Mucosa of rectum (tissue), 2 donors: ENCODE measurements around the gene GPR162.
A peak's percentile ranks its signal among the peaks of the same experiment; 100 is the strongest.

Source experiments
- H3K27ac ChIP-seq, 2 donors: one replicate each; pipeline ENCODE4 v1.7.0; 2013; ENCODE audit warnings: inconsistent platforms in 2 of 2, low read depth in 2 of 2, low read length in 2 of 2
- H3K27me3 ChIP-seq, 2 donors: one replicate each; pipeline ENCODE4 v1.7.0; 2013; ENCODE audit warnings: low read length in 2 of 2; ENCODE audit not compliant: control insufficient read depth in 2 of 2, insufficient read depth in 2 of 2
- H3K36me3 ChIP-seq, 2 donors: one replicate each; pipeline ENCODE4 v1.7.0; 2013; ENCODE audit warnings: low read length in 2 of 2; ENCODE audit not compliant: control insufficient read depth in 2 of 2, insufficient read depth in 2 of 2
- H3K4me1 ChIP-seq, 2 donors: one replicate each; pipeline ENCODE4 v1.7.0; 2013; ENCODE audit warnings: low read length in 2 of 2, mild to moderate bottlenecking in 1 of 2; ENCODE audit not compliant: control insufficient read depth in 2 of 2, insufficient read depth in 2 of 2
- H3K4me3 ChIP-seq, 2 donors: one replicate each; pipeline ENCODE4 v1.7.0; 2013; ENCODE audit warnings: low read length in 2 of 2
- H3K9ac ChIP-seq, 2 donors: one replicate each; pipeline ENCODE4 v1.7.0; 2013; ENCODE audit warnings: low read length in 2 of 2, low read depth in 1 of 2, mild to moderate bottlenecking in 1 of 2
- H3K9me3 ChIP-seq, 2 donors: one replicate each; pipeline ENCODE4 v1.7.0; 2013; ENCODE audit warnings: low read length in 2 of 2; ENCODE audit not compliant: control insufficient read depth in 2 of 2
- donor health status: healthy.
- donor health status: Normal muscosa, but diverticular disease.

Gene GPR162

DNA sequence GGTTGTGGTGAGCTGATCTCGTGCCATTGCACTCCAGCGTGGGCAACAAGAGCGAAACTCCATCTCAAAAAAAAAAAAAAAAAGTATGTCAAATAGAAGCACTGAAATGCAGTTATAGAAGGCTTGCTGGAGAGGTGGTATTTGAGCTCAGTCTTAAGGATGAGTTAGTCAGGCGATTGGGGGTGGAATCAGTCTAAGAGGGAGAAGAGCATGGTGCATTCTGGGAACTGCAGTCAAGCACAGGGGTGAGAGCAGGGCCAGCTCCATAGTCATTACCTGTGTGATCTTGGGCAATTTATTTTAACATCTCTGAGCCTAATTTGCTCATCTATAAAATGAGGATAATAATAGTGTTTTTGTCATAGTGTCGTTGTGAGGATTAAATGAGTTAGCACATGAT lies 13.3 kb downstream of the GPR162 start:
- Histone ChIP-seq H3K9me3 (no peaks in the 10 kb centered on the region), H3K27ac (no peak overlapping the region), H3K9ac (no peak overlapping the region), H3K36me3 (peaks cover 0 to 3% of the 10 kb centered on the region in 2 donors), H3K4me1 (peaks cover 1 to 2% of the 10 kb centered on the region in 2 donors), H3K27me3 (peaks cover 3 to 6% of the 10 kb centered on the region in 2 donors), H3K4me3 (no peak overlapping the region)

DNA sequence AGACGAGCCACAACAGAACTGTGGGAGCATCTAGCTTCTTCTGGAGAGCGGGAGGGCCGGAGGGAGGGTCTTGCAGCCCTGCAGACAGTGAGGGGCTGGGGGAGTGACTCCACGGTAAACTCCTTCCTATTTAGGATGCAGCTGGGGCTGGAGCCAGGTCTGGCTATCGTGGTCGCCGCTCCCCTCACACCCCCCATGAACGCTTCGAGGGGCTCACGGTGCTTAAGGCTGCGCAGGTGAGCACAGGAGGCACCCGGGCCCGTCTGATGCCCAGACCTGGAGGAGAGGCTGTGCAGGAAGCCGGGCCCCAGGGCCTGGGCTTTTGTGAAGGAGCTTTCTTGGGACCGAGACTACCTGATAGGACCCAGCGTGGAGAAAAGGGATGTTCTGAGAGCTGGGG lies 15.2 kb downstream of the GPR162 start:
- H3K9me3 ChIP-seq = no peaks in the 10 kb centered on the region
- H3K9ac ChIP-seq = no peak overlapping the region
- H3K27me3 ChIP-seq = no peaks in the 10 kb centered on the region
- no peak overlapping the region for H3K27ac ChIP-seq
- H3K4me1 ChIP-seq = peaks cover 0 to 2% of the 10 kb centered on the region in 2 donors
- no peaks in the 10 kb centered on the region for H3K36me3 ChIP-seq
- no peak overlapping the region for H3K4me3 ChIP-seq

DNA sequence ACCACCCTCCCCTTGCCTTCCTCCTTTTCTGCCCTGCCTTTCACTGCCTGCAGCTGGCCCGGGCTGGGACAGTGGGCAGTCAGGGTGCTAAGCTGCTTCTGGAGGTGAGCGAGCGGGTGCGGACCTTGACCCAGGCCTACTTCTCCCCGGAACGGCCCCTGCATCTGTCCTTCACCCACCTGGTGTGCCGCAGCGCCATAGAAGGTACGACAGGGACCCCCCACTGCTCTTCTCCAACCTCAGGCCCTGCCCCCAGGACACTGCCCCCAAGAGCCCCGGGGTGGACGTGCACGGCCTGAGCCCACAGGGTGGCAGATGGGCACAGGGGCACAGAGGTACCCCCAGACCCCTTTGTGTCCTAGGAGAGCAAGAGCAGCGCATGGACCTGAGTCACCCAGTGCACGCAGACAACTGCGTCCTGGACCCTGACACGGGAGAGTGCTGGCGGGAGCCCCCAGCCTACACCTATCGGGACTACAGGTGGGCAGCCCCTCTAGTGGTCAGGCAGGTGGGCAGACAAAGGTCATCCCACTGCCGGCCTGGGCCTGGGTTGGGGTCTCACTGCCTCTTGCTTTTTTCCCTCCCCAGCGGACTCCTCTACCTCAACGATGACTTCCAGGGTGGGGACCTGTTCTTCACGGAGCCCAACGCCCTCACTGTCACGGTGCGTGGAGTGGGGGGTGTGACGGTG lies 15.9 kb downstream of the GPR162 start:
- H3K9ac ChIP-seq = no peak overlapping the region
- H3K9me3 ChIP-seq = no peaks in the 10 kb centered on the region
- H3K36me3 ChIP-seq = no peaks in the 10 kb centered on the region
- H3K27me3 ChIP-seq = no peaks in the 10 kb centered on the region
- H3K27ac ChIP-seq = no peak overlapping the region
- H3K4me3 ChIP-seq = no peak overlapping the region
- peaks cover 0 to 2% of the 10 kb centered on the region in 2 donors for H3K4me1 ChIP-seq

DNA sequence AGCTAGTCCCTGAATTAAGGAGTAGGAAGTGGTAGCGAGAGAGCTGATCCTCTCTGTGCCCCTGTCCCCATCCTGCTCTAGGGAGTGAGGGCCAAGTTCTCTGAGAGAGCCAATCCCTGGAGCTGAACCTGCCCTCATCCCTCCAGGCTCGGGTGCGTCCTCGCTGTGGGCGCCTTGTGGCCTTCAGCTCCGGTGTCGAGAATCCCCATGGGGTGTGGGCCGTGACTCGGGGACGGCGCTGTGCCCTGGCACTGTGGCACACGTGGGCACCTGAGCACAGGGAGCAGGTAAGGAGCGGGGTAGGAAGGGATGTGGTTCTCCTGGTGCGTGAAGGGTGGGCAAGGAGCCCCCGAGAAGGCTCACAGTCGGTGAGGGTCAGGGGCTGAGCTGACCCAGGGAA lies 17.2 kb downstream of the GPR162 start:
- no peak overlapping the region for H3K27ac ChIP-seq
- no peaks in the 10 kb centered on the region for H3K9me3 ChIP-seq
- no peaks in the 10 kb centered on the region for H3K36me3 ChIP-seq
- no peak overlapping the region for H3K9ac ChIP-seq
- peaks cover 0 to 2% of the 10 kb centered on the region in 2 donors for H3K4me1 ChIP-seq
- no peak overlapping the region for H3K4me3 ChIP-seq
- H3K27me3 ChIP-seq = no peaks in the 10 kb centered on the region

DNA sequence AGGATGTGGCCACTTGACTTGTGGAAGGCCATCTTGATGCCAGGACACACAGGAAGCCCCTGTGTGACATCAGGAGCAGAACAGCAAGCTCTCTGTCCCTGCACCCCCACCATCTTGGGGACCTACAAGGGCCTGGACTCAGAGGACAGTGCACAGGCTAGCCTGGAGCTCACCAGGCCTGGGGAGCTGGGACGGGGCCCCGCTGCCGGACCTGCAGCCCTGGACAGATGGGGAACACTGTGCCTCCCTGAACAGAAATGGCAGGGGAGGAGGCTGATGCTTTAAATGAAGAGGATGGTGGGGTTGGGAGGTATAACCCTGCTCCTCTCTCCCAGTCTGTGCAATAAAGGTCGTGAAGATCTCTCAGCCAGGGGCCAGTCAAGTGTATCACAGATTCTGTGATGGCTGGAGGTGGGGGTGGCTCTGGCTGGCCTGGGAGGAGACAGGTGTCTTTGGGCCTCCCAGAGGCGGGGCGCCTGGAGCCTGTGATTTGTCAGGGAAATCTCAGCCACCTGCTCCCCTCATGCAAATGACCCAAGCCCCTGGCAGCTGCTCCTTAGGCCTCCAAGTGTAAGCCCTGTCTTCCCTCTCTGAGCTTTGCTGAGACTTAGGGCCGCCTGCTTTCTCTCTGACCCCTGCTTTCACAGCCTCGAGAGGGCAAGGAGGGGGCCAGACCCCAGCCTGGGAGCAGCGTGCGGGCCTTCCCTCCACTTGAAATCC lies 18.0 kb downstream of the GPR162 start:
- Histone ChIP-seq H3K36me3 (no peaks in the 10 kb centered on the region), H3K4me3 (no peak overlapping the region), H3K4me1 (peaks cover 0 to 2% of the 10 kb centered on the region in 2 donors), H3K27me3 (no peaks in the 10 kb centered on the region), H3K9me3 (no peaks in the 10 kb centered on the region), H3K27ac (peak overlapping the region in 1 of 2 donors; percentile 52), H3K9ac (no peak overlapping the region)

DNA sequence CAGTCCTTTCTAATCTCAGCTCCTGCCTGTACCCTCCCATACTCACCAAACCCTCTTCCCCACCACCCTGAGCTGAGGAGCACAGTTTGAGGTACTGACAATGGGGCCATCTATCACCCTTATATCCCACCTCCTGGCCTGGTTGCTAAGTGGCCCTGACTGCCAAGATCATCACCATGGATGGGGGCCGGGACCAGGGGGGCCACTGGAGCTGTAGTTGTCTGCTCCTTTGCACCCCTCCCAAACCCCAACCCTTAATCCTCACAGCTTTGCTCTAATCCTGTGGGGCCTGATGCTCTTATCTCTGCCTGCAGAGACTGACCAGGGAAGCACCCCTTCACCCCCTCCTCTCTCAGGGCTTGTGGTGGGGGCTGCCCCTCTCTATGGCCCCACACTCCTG lies 18.7 kb downstream of the GPR162 start:
- Histone ChIP-seq H3K9ac (no peak overlapping the region), H3K27me3 (no peaks in the 10 kb centered on the region), H3K36me3 (no peaks in the 10 kb centered on the region), H3K4me1 (peaks cover 0 to 2% of the 10 kb centered on the region in 2 donors), H3K9me3 (no peaks in the 10 kb centered on the region), H3K4me3 (no peak overlapping the region), H3K27ac (peak overlapping the region in 1 of 2 donors; percentile 52)

DNA sequence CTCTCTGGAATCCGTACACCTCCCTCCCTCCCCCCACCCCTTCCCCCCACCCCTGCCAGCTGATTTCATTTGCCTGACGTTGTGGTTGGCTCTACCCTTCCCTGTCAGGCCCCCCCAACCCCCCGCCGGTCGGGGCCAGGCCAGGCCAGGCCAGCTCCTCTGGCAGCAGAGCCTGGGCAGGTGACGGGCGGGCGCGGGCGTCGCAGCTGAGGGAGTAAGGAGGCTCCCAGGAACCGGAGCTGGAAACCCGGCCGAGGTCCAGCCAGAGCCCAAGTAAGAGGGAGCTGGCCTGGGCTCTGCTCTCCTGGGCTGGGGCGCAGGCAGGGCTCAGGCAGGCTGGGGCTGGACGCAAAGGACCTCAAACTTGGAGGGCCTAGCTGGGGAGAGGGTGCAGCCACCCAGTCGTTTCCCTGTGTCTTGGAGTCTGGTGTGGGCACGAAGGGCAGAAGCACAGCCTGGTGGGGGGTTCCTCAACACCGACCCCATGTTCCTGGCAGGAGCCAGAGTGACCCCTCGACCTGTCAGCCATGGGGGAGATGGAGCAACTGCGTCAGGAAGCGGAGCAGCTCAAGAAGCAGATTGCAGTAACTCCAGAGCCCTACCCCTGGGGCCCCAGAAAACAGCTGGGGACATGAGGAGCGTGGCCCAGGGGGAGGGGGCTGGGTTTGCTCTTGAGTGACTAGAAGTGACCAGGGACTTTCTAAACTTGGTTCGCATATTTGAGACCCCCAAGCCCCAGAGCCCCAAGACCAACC lies 19.3 kb downstream of the GPR162 start, which contains the start of gene GNB3:
GNB3 (plus strand) TSS at position 165 of the 755 bp plus-strand sequence; CDS start at position 528, 363 bp downstream.
- H3K27me3 ChIP-seq = no peaks in the 10 kb centered on the region
- peaks cover 0 to 1% of the 10 kb centered on the region in 2 donors for H3K36me3 ChIP-seq
- no peaks in the 10 kb centered on the region for H3K4me1 ChIP-seq
- H3K27ac ChIP-seq = peak within 1 kb of the TSS in 1 of 2 donors; percentile 52
- no peaks in the 10 kb centered on the region for H3K9me3 ChIP-seq
- no peak within 1 kb of the TSS for H3K4me3 ChIP-seq
- no peak within 1 kb of the TSS for H3K9ac ChIP-seq

DNA sequence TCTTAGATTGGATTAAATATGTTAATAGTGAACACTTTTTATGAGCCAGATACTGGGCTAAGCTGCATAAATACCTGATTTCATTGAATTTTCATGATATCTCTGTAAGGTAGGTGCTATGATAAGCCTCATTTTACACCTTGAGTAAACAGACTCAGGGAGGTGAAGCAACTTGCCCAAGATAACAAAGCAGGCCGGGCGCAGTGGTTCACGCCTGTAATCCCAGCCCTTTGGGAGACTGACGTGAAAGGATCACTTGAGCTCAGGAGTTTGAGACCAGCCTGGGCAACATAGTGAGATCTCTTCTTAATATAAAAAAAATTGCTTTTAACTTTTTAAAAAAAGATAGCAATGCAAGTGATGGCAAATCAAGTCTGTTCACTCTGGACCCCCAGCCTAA lies 20.5 kb downstream of the GPR162 start:
- no peaks in the 10 kb centered on the region for H3K9me3 ChIP-seq
- no peaks in the 10 kb centered on the region for H3K27me3 ChIP-seq
- H3K36me3 ChIP-seq = peaks cover 4 to 8% of the 10 kb centered on the region in 2 donors
- no peaks in the 10 kb centered on the region for H3K4me1 ChIP-seq
- no peak overlapping the region for H3K27ac ChIP-seq
- H3K4me3 ChIP-seq = no peak overlapping the region
- H3K9ac ChIP-seq = no peak overlapping the region

DNA sequence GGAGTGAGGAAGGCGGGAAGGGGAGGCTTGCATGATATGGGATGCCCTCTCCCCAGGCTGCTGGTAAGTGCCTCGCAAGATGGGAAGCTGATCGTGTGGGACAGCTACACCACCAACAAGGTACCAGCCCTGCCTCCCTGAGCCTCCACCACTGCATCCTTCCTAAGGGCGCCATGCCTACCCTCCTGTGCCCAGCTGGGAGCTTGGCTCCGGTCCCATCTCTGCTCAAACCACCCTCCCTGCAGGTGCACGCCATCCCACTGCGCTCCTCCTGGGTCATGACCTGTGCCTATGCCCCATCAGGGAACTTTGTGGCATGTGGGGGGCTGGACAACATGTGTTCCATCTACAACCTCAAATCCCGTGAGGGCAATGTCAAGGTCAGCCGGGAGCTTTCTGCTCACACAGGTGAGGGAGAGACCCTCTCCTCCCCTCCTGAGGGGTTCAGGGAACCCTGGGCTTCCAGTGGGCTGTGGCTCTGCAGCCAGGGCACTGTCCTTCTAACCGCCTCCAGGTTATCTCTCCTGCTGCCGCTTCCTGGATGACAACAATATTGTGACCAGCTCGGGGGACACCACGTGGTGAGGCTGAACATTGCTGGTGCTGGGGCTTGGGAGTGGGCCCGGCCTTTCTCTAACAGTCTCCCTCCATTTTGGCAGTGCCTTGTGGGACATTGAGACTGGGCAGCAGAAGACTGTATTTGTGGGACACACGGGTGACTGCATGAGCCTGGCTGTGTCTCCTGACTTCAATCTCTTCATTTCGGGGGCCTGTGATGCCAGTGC lies 21.7 kb downstream of the GPR162 start:
- Histone ChIP-seq H3K9me3 (no peaks in the 10 kb centered on the region), H3K27me3 (no peaks in the 10 kb centered on the region), H3K4me1 (no peaks in the 10 kb centered on the region), H3K27ac (no peak overlapping the region), H3K4me3 (no peak overlapping the region), H3K36me3 (peaks cover 4 to 8% of the 10 kb centered on the region in 2 donors), H3K9ac (no peak overlapping the region)
